Vagina (tissue), 2 donors: ENCODE measurements around the gene LRIG3. TPM values are rescaled to one million over a fixed set of nuclear protein-coding genes. Genes with fewer than 3 reads are reported as not detected.

Source experiments
- DNase-seq, 2 donors: peaks; one replicate each; pipeline ENCODE4 v3.0.0-alpha.2; 2017; ENCODE audit errors: extremely low spot score in 2 of 2
- H3K27ac ChIP-seq: fragments of 200-600 bp; sonication (generic); one replicate; pipeline ENCODE4 v1.5.1; 2019
- H3K27me3 ChIP-seq: fragments of 200-600 bp; sonication (generic); one replicate; pipeline ENCODE4 v1.5.1; 2019
- H3K36me3 ChIP-seq, 2 donors: fragments of 200-600 bp; sonication (generic); one replicate each; pipeline ENCODE4 v1.5.1; 2017 to 2019
- H3K4me1 ChIP-seq: fragments of 200-600 bp; sonication (generic); one replicate; pipeline ENCODE4 v1.5.1; 2019
- H3K4me3 ChIP-seq, 2 donors: fragments of 200-600 bp; sonication (generic); 1 replicate in 1 of 2; 2 replicates in 1 of 2; pipeline ENCODE4 v1.5.1; 2016 to 2019
- H3K9me3 ChIP-seq: fragments of 200-600 bp; sonication (generic); one replicate; pipeline ENCODE4 v1.5.1; 2019
- CTCF ChIP-seq, 3 experiments: fragments of 450-650 bp in 2 of 3; fragments of 200-600 bp in 1 of 3; sonication (generic) in 1 of 3; IDR thresholded peaks; one replicate each; pipeline ENCODE4 v1.5.1; 2017 to 2019; ENCODE audit warnings: antibody characterized with exemption in 3 of 3, mild to moderate bottlenecking in 2 of 3, moderate library complexity in 2 of 3
- POLR2A ChIP-seq, 2 donors: fragments of 450-650 bp; IDR thresholded peaks; one replicate each; pipeline ENCODE4 v1.6.1; 2017; ENCODE audit warnings: antibody characterized with exemption in 2 of 2, mild to moderate bottlenecking in 2 of 2, moderate library complexity in 2 of 2
- POLR2AphosphoS5 ChIP-seq, 2 donors: sonication (generic); formaldehyde crosslinking; IDR thresholded peaks; one replicate each; pipeline ENCODE4 v1.9.0; 2017; ENCODE audit warnings: antibody characterized with exemption in 2 of 2, mild to moderate bottlenecking in 2 of 2, low read depth in 1 of 2; ENCODE audit not compliant: insufficient read depth in 1 of 2
- intact Hi-C: fragments of 100-400 bp; cut with DNase I; formaldehyde crosslinking; loops from one replicate; pipeline ENCODE4 v1.15.1; 2023
- total RNA-seq: library from RNA; depleted of rRNA; stranded (reverse); fragments of >200 nt; gene quantifications from one replicate; pipeline ENCODE4 v1.2.3, GENCODE V29; 2016

LRIG3 gene
- total RNA-seq, 1 donor from 2014 or later, result 54.0 TPM

GRCh38 chr12:58942345-58942744 lies 22.0 kb upstream of the LRIG3 start:
- H3K27ac ChIP-seq, result no peak overlapping the region
- DNase-seq, result no peak
- intact Hi-C loops, result no loop called here
- H3K9me3 ChIP-seq, result no peaks in the 10 kb centered on the region
- H3K4me1 ChIP-seq, result no peaks in the 10 kb centered on the region
- TF ChIP-seq POLR2A (IDR thresholded peaks at IDR 0.05) (no peak), CTCF (IDR thresholded peaks at IDR 0.05) (no peak), POLR2AphosphoS5 (IDR thresholded peaks at IDR 0.05; ENCODE audit: insufficient read depth in 1 of 2, low read depth in 1 of 2) (no peak)
- H3K27me3 ChIP-seq, result no peaks in the 10 kb centered on the region
- no peaks in the 10 kb centered on the region for H3K36me3 ChIP-seq
- H3K4me3 ChIP-seq, result no peak overlapping the region

- no peak for DNase-seq
- no peaks in the 10 kb centered on the region for H3K9me3 ChIP-seq
- no peaks in the 10 kb centered on the region for H3K27me3 ChIP-seq
- H3K4me3 ChIP-seq, result no peak overlapping the region
- H3K4me1 ChIP-seq, result no peaks in the 10 kb centered on the region
- no peak overlapping the region for H3K27ac ChIP-seq
- H3K36me3 ChIP-seq, result no peaks in the 10 kb centered on the region
- TF ChIP-seq POLR2AphosphoS5 (IDR thresholded peaks at IDR 0.05; ENCODE audit: insufficient read depth in 1 of 2, low read depth in 1 of 2) (no peak), POLR2A (IDR thresholded peaks at IDR 0.05) (no peak), CTCF (IDR thresholded peaks at IDR 0.05) (no peak)
- intact Hi-C loops, result no loop called here
These were observed 19.2 kb upstream of the LRIG3 start for GRCh38 chr12:58939399-58940100.

GRCh38 chr12:58938440-58938839 lies 18.1 kb upstream of the LRIG3 start:
- TF ChIP-seq POLR2AphosphoS5 (IDR thresholded peaks at IDR 0.05; ENCODE audit: insufficient read depth in 1 of 2, low read depth in 1 of 2) (no peak), CTCF (IDR thresholded peaks at IDR 0.05) (no peak), POLR2A (IDR thresholded peaks at IDR 0.05) (no peak)
- no peaks in the 10 kb centered on the region for H3K9me3 ChIP-seq
- no peaks in the 10 kb centered on the region for H3K36me3 ChIP-seq
- intact Hi-C loops, result no loop called here
- no peak overlapping the region for H3K4me3 ChIP-seq
- no peaks in the 10 kb centered on the region for H3K27me3 ChIP-seq
- no peaks in the 10 kb centered on the region for H3K4me1 ChIP-seq
- DNase-seq, result no peak
- no peak overlapping the region for H3K27ac ChIP-seq

GRCh38 chr12:58934528-58934927 lies 14.2 kb upstream of the LRIG3 start:
- Histone ChIP-seq H3K27ac (no peak overlapping the region), H3K4me1 (no peaks in the 10 kb centered on the region), H3K4me3 (no peak overlapping the region), H3K27me3 (no peaks in the 10 kb centered on the region), H3K36me3 (no peaks in the 10 kb centered on the region), H3K9me3 (no peaks in the 10 kb centered on the region)
- intact Hi-C loops, result no loop called here
- TF ChIP-seq POLR2AphosphoS5 (IDR thresholded peaks at IDR 0.05; ENCODE audit: insufficient read depth in 1 of 2, low read depth in 1 of 2), result no peak
- no peak for TF ChIP-seq POLR2A (IDR thresholded peaks at IDR 0.05)
- no peak for TF ChIP-seq CTCF (IDR thresholded peaks at IDR 0.05)
- DNase-seq, result no peak
